IPS-NIHi7 (cell line): ENCODE data around the gene NACC1.

ENCODE experiments used
- DNase-seq: peaks from one replicate; pipeline ENCODE4 v3.0.0; 2012; ENCODE audit warnings: mixed read lengths; ENCODE audit errors: extremely low spot score

Gene NACC1

DNA sequence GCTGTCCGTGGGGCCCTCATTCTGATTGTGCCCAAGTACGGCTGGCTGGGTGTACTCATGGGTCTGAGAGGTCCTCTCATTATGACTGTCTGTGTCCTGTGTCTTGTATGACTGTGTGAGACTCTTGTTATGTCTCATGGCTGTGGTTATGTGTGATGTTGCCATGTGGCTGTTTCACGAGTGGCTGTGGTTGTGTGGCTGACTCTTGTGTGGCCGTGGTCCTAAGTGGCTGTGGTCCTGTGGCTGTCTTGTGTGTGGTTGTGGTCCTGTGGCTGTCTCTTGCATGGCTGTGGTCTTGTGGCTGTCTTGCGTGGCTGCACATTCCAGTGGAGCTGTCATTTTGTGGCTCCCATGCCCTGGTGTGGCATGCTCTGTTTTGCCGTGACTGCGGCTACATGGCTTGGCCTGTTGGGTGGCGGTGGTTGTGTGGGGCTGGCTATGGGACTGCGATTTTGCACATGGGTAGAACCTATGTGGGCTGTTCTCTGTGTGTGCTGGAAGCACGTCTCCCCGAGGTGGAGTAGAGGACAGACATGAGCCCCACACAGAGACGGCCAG, 18.0 kb upstream of the NACC1 start:
- no peak for DNase-seq

GRCh38 chr19:13100841-13101589, 17.0 kb upstream of the NACC1 start:
- no peak for DNase-seq

- no peak for DNase-seq
These were observed 16.3 kb upstream of the NACC1 start for GRCh38 chr19:13101590-13102415.

DNA sequence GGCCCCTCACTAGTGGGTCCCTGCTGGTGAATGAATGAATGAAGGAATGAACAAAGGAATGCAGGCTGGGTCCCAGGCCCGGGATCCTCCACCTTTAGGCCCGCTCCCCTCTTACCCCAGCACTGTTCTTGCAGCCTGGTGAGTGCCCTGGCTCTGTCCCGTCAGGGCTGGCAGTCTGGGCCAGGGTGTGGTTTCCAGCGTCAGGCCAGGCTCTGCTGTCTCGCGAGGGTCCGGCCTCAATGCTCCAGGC, 15.7 kb upstream of the NACC1 start:
- DNase-seq, result no peak

- DNase-seq, result peak; percentile 80
These were observed 15.1 kb upstream of the NACC1 start, which contains the start of gene LYL1 for GRCh38 chr19:13102666-13103580. Gene LYL1, minus strand, starts transcription at chr19:13102858. Its CDS starts 1,687 bp downstream, at chr19:13101171.

GRCh38 chr19:13103581-13104359, 14.3 kb upstream of the NACC1 start:
- DNase-seq, result no peak

DNA sequence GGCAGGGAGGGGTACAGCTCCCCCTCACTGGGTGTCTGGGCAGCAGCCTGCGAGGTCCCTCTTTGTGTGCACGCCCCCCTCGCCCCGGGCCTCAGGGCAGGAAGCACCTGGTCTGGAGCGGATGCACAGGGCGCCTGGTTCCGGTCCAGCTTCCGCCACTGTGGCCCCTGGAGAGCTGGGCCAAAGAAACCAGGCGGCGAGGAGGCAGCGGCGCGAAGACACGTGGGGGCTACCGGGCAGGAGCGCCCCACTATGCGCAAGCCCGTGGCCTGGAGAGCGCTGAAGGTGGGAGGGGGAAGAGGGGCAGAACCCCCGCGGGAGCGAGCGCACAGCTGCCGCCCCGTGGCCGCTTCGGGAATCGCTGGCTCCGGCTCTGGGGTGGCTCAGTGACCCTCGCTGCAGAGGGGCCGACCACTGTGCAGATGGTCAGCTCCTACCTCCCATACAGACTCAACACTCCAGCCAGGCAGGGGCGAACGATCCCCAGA, 13.7 kb upstream of the NACC1 start:
- DNase-seq, result peak; percentile 72

DNA sequence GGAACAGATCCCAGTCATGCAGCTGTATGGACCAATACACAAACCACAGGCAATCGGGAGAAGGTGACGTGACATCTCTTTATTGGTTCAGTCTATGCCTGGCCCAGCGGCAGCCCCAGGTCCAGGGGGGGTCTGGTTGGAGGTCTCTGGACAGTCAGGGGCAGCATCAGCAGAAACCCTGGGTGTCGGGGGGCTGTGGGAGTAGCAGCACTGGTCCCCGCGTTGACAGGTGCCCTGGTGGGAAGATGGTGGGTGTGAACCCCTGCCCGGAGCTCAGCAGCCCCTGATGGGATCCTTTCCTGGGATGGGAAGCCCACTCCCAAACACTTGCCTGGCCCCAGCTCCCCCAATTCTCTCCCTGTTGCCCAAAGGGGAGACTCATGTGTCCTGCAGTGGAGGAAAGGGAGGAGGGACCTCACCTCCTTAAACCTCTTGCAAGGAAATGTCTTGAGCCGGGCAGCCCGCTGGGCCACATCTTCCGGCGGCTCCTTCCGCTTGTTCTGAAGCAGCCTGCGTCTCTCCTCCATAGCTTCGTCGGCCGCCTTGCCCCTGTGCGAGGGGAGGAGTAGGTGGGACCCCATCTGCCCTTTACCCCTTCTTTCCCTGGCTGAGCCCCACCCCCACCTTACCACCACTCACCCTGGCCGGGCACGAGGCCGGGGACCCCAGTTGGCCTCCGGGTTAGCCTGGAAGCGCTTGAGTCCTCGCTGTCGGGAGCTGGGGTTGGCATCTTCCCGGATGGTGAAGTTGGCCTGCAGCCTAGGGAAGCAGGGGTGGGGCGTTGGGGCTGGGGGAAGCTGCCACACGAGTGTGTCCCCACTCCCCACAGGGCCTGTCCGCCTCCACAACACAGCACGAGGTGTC, 13.0 kb upstream of the NACC1 start:
- no peak for DNase-seq

- no peak for DNase-seq
These were observed 8.5 kb upstream of the NACC1 start for GRCh38 chr19:13109361-13110098.

DNA sequence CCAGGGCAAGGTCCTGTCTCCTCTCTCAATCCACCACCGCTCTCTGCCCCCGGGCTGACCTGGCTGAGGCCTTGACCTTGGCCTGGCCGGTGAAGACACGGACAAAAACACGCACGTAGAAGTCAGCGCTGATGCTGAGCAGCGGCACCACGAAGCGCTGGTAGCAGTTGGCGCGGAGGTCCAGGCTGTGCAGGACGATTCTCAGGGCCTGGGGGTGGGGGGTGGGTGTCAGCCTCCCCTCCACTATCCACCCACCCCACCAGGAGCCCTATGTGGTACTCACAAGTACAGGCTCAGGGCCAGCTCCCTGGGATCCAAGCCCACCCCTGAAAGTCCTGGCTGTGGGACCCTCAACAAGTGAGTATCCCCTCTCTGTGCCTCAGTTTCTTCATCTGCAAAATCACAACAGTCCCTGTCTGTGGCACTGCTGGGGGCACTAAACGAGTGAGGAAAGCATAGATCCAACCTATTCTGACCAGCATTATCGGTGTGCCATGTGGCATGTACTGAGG, 7.9 kb upstream of the NACC1 start:
- DNase-seq, result no peak

- no peak for DNase-seq
These were observed 5.5 kb upstream of the NACC1 start for GRCh38 chr19:13112555-13112954.

GRCh38 chr19:13115936-13116281, 2.2 kb upstream of the NACC1 start:
- no peak for DNase-seq

GRCh38 chr19:13116282-13117175, 1.5 kb upstream of the NACC1 start, which contains the start of gene TRMT1:
Gene TRMT1, minus strand, starts transcription at chr19:13116740. Its CDS starts 341 bp downstream, at chr19:13116399.
- peak; percentile 85 for DNase-seq

DNA sequence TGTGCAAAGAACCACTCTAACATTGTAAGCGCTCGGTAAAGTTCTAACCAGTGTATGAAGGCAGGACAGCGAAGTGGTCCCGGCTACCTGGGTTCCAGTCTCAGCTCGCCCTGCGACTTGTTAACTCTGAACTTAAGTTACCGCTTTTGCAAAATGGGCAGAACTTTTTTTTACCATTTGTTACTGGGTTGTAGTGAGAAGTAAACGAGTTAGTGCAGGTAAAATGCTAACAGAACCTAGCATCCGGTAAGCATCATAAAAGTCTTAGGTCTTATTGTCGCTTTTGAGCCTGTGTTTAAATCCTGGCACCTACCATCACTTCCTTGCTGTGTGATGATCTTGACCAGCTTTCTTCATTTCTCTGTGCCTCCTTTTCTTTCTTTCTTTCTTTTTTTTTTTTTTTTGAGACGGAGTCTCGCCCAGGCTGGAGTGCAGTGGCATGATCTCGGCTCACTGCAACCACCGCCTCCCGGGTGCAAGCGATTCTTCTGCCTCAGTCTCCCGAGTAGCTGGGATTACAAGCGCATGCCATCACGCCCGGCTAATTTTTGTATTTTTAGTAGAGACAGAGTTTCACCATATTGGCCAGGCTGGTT, 790 bp upstream of the NACC1 start:
- no peak for DNase-seq

DNA sequence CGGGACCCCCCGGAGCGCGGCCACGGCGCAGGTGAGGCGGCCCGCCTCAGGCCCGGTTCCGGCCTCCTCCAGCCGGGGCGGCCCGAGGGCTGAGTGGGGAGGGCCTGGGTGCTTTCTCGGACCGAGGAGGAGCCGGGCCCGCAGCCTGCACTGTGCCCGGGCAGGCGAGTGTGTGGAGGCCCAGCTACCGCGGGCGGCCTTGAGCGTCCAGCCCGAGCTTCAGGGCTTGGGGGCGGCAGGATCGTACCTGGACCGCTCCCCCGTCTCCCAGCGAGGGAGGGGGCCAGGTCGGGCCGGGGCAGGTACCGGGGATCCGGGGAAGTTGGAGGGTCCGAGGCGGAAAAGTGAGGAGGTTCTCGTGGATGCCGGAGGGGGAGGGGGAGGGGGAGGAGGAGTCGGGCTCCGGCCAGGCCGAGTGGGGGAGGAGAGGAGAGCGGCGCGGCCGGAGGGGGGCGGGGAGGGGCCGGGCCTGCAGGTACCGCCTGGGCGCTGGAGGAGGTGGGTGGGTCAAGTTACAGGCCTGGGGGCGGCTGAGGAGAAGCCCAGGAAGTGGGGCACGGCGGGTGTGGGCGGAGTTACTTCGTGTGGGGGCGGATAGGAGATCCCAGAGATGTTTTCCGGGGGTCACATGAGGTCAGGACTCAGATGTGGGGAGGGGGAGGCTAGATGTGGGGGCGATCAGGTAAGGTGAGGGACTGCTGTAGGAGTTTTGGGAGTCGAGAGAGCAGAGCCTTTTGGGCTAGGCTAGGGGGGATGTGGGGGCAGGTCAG, 545 bp downstream of the NACC1 start:
- peak; percentile 96 for DNase-seq

DNA sequence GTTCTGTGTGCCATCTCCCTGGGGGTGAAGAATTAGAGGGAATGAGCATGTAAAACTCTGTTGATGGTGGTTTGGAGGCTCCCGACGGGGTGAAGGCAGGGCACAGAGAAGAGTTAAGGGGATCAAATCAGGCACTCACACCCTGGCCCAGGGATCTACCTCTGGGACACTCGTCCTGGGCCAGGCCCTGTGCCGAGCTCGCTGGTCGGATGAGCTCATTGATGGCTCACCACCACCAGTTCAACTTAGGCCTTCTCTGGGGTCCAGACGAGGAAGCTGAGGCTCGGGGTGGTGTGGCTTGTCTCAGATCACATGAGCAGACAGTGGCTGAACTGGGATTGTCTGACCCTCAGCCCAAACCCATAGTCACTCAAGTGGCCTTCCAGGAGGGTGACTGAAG, 1.6 kb downstream of the NACC1 start:
- DNase-seq, result no peak

- no peak for DNase-seq
These were observed 2.0 kb downstream of the NACC1 start for GRCh38 chr19:13120031-13120430.
